Smooth muscle cell (in vitro differentiated cells): ENCODE results near the gene DHRSX. TPM values are rescaled to one million over a fixed set of nuclear protein-coding genes. Genes with fewer than 3 reads are reported as not detected.
A peak's percentile ranks its signal among the peaks of the same experiment; 100 is the strongest.

Source experiments
- DNase-seq: peaks from one replicate; lab custom pipeline; 2025; ENCODE audit not compliant: unreplicated experiment; lab: John Stamatoyannopoulos, UW
- H2AFZ ChIP-seq: fragments of 200-600 bp; sonication (generic); 2 replicates; pipeline ENCODE4 v1.6.0; 2016; ENCODE audit warnings: antibody characterized with exemption, low read depth, mild to moderate bottlenecking
- H3F3A ChIP-seq: fragments of 200-600 bp; sonication (generic); 2 replicates; pipeline ENCODE4 v1.6.0; 2017; ENCODE audit warnings: antibody characterized with exemption, low read depth
- H3K27ac ChIP-seq: fragments of 200-600 bp; sonication (generic); 2 replicates; pipeline ENCODE4 v1.5.1; 2016; ENCODE audit warnings: low read depth, mild to moderate bottlenecking
- H3K27me3 ChIP-seq: fragments of 200-600 bp; sonication (generic); 2 replicates; pipeline ENCODE4 v1.6.1; 2016; ENCODE audit warnings: low read depth, mild to moderate bottlenecking
- H3K36me3 ChIP-seq: fragments of 200-600 bp; sonication (generic); 2 replicates; pipeline ENCODE4 v1.5.1; 2016; ENCODE audit warnings: low read depth
- H3K4me1 ChIP-seq: fragments of 200-600 bp; sonication (generic); 2 replicates; pipeline ENCODE4 v1.5.1; 2016; ENCODE audit warnings: low read depth
- H3K4me2 ChIP-seq: fragments of 200-600 bp; sonication (generic); 2 replicates; pipeline ENCODE4 v1.6.0; 2016; ENCODE audit warnings: mild to moderate bottlenecking
- H3K4me3 ChIP-seq: fragments of 200-600 bp; sonication (generic); 2 replicates; pipeline ENCODE4 v1.5.1; 2016; ENCODE audit warnings: mild to moderate bottlenecking
- H3K79me2 ChIP-seq: fragments of 200-600 bp; sonication (generic); 2 replicates; pipeline ENCODE4 v1.6.0; 2016; ENCODE audit warnings: low read depth, mild to moderate bottlenecking
- H3K9ac ChIP-seq: fragments of 200-600 bp; sonication (generic); 2 replicates; pipeline ENCODE4 v1.6.0; 2016; ENCODE audit warnings: low read depth
- H3K9me3 ChIP-seq: fragments of 200-600 bp; sonication (generic); replicated peaks from 2 replicates; pipeline ENCODE4 v1.5.1; 2016; ENCODE audit warnings: low read depth
- H4K20me1 ChIP-seq: fragments of 200-600 bp; sonication (generic); 2 replicates; pipeline ENCODE4 v1.6.0; 2016; ENCODE audit warnings: low read depth
- WGBS: methylation state at CpG from one replicate; pipeline ENCODE4 v1.1.7; 2016; ENCODE audit warnings: low lambda C conversion rate; 5-methylcytosine and 5-hydroxymethylcytosine counted together
- polyA plus RNA-seq: library from polyadenylated mRNA; unstranded; fragments of >200 nt; fragmentation: Nextera tagmentation; extraction: Ambion mirVana; gene quantifications from 2 replicates; pipeline ENCODE4 v1.2.1, GENCODE V29; 2016
- total RNA-seq: library from RNA; depleted of rRNA; stranded (reverse); fragments of >200 nt; gene quantifications from 2 replicates; pipeline ENCODE4 v1.2.3, GENCODE V29; 2014
- TF ChIP-seq, protein P1 (sequence below): fragments of 200-600 bp; sonication (generic); IDR thresholded peaks from 2 replicates; pipeline ENCODE4 v1.5.1; 2017; ENCODE audit warnings: borderline replicate concordance, mild to moderate bottlenecking, antibody characterized with exemption; ENCODE audit not compliant: insufficient read depth, poor library complexity, severe bottlenecking

Gene DHRSX
- total and polyA plus RNA-seq, 2 experiments from 2014 or later: 32.5 to 49.9 TPM

DNA sequence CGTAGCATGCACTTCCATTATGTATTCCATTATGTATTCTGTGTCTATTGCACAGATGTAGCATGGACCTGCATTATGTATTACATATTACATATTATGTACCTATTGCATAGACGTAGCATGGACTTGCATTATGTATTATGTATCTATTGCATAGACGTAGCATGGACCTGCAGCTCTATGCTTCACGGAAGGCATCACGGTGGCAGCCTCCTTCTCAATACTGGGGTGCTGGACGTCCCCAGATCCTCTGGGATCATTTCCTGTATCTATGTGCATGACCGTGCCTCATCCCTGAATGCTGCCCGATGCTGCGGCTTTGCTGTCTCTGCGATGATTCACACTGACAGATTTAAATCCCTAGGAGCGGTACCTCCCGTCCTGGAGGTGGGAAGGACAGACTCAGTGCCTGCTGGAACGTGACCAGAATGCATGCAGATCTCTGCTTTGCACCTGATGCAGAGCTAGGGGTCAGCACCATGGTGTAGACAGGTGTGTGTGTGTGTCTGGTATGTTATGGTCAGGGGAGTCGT, 317.5 kb downstream of the DHRSX start:
- no peaks in the 10 kb centered on the region for H4K20me1 ChIP-seq
- H3K4me1 ChIP-seq: peaks cover 14% of the 10 kb centered on the region
- no peaks in the 10 kb centered on the region for H3K27me3 ChIP-seq
- 52% methylated on average over 14 of the region's 14 CpGs for WGBS
- H3K27ac ChIP-seq: no peak overlapping the region
- H2AFZ ChIP-seq: no peak overlapping the region
- H3F3A ChIP-seq: peaks cover 8% of the 10 kb centered on the region
- no peaks in the 10 kb centered on the region for H3K36me3 ChIP-seq
- no peak for DNase-seq
- H3K79me2 ChIP-seq: no peaks in the 10 kb centered on the region
- H3K4me3 ChIP-seq: no peak overlapping the region
- H3K9ac ChIP-seq: no peak overlapping the region
- TF ChIP-seq, protein P1, sequence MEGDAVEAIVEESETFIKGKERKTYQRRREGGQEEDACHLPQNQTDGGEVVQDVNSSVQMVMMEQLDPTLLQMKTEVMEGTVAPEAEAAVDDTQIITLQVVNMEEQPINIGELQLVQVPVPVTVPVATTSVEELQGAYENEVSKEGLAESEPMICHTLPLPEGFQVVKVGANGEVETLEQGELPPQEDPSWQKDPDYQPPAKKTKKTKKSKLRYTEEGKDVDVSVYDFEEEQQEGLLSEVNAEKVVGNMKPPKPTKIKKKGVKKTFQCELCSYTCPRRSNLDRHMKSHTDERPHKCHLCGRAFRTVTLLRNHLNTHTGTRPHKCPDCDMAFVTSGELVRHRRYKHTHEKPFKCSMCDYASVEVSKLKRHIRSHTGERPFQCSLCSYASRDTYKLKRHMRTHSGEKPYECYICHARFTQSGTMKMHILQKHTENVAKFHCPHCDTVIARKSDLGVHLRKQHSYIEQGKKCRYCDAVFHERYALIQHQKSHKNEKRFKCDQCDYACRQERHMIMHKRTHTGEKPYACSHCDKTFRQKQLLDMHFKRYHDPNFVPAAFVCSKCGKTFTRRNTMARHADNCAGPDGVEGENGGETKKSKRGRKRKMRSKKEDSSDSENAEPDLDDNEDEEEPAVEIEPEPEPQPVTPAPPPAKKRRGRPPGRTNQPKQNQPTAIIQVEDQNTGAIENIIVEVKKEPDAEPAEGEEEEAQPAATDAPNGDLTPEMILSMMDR: no peak
- no peaks in the 10 kb centered on the region for H3K9me3 ChIP-seq
- peak overlapping the region; percentile 25 for H3K4me2 ChIP-seq

DNA sequence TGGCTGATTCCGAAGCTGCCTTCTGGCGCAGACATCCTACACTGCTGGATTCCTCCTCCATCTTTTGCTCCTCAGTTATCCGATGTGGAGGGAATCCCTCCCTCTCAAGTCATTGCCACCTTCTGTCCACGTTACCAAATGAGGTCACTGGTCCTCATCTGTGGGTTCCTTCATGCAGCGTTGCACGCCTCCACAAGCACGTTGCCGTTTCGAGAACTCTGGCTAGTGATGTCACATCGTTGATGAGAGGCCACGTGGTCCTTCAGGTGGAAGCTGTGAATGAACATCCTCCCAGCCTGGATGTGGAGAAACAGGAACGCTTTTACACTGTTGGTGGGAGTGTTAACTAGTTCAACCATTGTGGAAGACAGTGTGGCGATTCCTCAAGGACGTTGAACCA, 323.2 kb downstream of the DHRSX start:
- TF ChIP-seq, protein P1: no peak
- no peak for DNase-seq

DNA sequence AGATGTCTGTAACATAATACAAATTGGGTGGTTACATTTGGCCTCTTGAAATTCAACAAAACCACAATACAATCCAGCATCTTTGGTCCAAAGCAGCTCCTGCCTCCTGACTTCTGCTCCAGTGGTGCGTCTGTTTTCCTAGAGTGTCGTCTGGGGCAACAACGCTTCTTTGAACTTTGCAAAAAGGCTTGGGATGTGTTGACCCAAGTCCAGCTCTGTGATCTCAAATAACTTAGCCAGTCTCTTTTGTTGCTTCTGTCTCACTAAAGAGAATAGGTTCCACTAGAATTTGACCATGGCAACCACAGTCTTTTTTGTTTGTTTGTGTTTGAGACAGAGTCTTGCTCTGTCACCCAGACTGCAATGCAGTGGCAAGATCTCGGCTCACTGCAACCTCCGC, 324.0 kb downstream of the DHRSX start:
- DNase-seq: no peak
- Histone ChIP-seq H3K9ac (no peak overlapping the region), H3K27ac (no peak overlapping the region), H3K4me3 (no peak overlapping the region), H3K27me3 (no peaks in the 10 kb centered on the region), H4K20me1 (no peaks in the 10 kb centered on the region), H3K79me2 (no peaks in the 10 kb centered on the region), H3F3A (peaks cover 3% of the 10 kb centered on the region), H3K9me3 (no peaks in the 10 kb centered on the region), H3K4me1 (no peaks in the 10 kb centered on the region), H3K36me3 (no peaks in the 10 kb centered on the region), H3K4me2 (no peak overlapping the region), H2AFZ (no peak overlapping the region)
- WGBS: 88% methylated on average over 5 of the region's 5 CpGs
- TF ChIP-seq, protein P1: no peak

More for the DNA sequence above, 323.2 kb downstream of the DHRSX start:
- Histone ChIP-seq H3K79me2 (no peaks in the 10 kb centered on the region), H3K9ac (no peak overlapping the region), H3K4me3 (no peak overlapping the region), H3K4me1 (peaks cover 7% of the 10 kb centered on the region), H2AFZ (no peak overlapping the region), H3K4me2 (no peak overlapping the region), H3K9me3 (no peaks in the 10 kb centered on the region), H3K27me3 (no peaks in the 10 kb centered on the region), H4K20me1 (no peaks in the 10 kb centered on the region), H3F3A (peaks cover 8% of the 10 kb centered on the region), H3K27ac (no peak overlapping the region), H3K36me3 (no peaks in the 10 kb centered on the region)
- WGBS: 97% methylated on average over 14 of the region's 14 CpGs

DNA sequence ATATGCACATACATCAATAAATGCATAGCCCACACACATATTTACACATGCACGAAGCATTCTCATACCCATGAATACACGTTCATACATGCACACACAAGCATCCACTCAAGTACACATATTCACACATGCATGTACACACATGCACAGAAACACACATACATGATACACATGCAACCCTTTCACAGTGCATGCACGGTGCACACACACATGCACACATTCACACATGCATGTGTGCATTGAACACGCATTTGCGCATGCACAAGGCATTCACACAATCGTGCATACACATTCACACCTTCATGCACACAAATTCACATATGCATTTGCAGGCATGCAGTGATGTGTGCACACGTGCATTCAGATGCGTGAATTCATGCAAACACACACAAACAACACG, 324.5 kb downstream of the DHRSX start:
- H3K9me3 ChIP-seq: no peaks in the 10 kb centered on the region
- no peak overlapping the region for H2AFZ ChIP-seq
- no peak for DNase-seq
- TF ChIP-seq, protein P1: no peak
- H3K27me3 ChIP-seq: no peaks in the 10 kb centered on the region
- no peaks in the 10 kb centered on the region for H3K79me2 ChIP-seq
- no peak overlapping the region for H3K4me3 ChIP-seq
- no peak overlapping the region for H3K27ac ChIP-seq
- H3K36me3 ChIP-seq: no peaks in the 10 kb centered on the region
- WGBS: 96% methylated on average over 9 of the region's 9 CpGs
- H3K9ac ChIP-seq: no peak overlapping the region
- no peaks in the 10 kb centered on the region for H4K20me1 ChIP-seq
- H3K4me1 ChIP-seq: no peaks in the 10 kb centered on the region
- H3K4me2 ChIP-seq: no peak overlapping the region
- H3F3A ChIP-seq: no peaks in the 10 kb centered on the region
